Ascending aorta (tissue), 2 donors: ENCODE measurements around the gene PSMB3. TPM values are rescaled to one million over a fixed set of nuclear protein-coding genes. Genes with fewer than 3 reads are reported as not detected.
"Not testable (repeated sequence)": the region's sequence is repeated elsewhere in the genome, so short reads cannot be mapped to it uniquely, and the experiment has no call there.

ENCODE experiments used
- DNase-seq, 2 donors: peaks; one replicate each; pipeline ENCODE4 v3.0.0-alpha.2; 2019; ENCODE audit warnings: low spot score in 2 of 2
- H3K27ac ChIP-seq, 2 donors: fragments of 200-600 bp; sonication (generic); one replicate each; pipeline ENCODE4 v1.5.1; 2016 to 2017; ENCODE audit warnings: mild to moderate bottlenecking in 1 of 2
- H3K27me3 ChIP-seq: fragments of 200-600 bp; sonication (generic); one replicate; pipeline ENCODE4 v1.5.1; 2017
- H3K36me3 ChIP-seq, 2 donors: fragments of 200-600 bp; sonication (generic); one replicate each; pipeline ENCODE4 v1.5.1; 2016
- H3K4me1 ChIP-seq, 2 donors: fragments of 200-600 bp; sonication (generic); one replicate each; pipeline ENCODE4 v1.5.1; 2016 to 2017; ENCODE audit warnings: mild to moderate bottlenecking in 1 of 2
- H3K4me3 ChIP-seq, 2 donors: fragments of 200-600 bp; sonication (generic); one replicate each; pipeline ENCODE4 v1.5.1; 2016 to 2017; ENCODE audit warnings: mild to moderate bottlenecking in 1 of 2
- H3K9me3 ChIP-seq, 2 donors: fragments of 200-600 bp; sonication (generic); one replicate each; pipeline ENCODE4 v1.5.1; 2016
- intact Hi-C: fragments of 100-400 bp; cut with DNase I; formaldehyde crosslinking; loops from one replicate; pipeline ENCODE4 v1.15.1; 2023
- total RNA-seq: library from RNA; depleted of rRNA; stranded (reverse); fragments of >200 nt; gene quantifications from one replicate; pipeline ENCODE4 v1.1.0, GENCODE V29; 2016
- TF ChIP-seq, protein P1 (sequence below), 3 experiments: fragments of 200-600 bp in 2 of 3; fragments of 450-650 bp in 1 of 3; sonication (generic) in 2 of 3; IDR thresholded peaks; one replicate each; pipeline ENCODE4 v1.5.1; 2016 to 2019; ENCODE audit warnings: antibody characterized with exemption in 3 of 3, mild to moderate bottlenecking in 1 of 3, moderate library complexity in 1 of 3

The PSMB3 gene
- total RNA-seq, 1 donor from 2014 or later = 189 TPM

DNA sequence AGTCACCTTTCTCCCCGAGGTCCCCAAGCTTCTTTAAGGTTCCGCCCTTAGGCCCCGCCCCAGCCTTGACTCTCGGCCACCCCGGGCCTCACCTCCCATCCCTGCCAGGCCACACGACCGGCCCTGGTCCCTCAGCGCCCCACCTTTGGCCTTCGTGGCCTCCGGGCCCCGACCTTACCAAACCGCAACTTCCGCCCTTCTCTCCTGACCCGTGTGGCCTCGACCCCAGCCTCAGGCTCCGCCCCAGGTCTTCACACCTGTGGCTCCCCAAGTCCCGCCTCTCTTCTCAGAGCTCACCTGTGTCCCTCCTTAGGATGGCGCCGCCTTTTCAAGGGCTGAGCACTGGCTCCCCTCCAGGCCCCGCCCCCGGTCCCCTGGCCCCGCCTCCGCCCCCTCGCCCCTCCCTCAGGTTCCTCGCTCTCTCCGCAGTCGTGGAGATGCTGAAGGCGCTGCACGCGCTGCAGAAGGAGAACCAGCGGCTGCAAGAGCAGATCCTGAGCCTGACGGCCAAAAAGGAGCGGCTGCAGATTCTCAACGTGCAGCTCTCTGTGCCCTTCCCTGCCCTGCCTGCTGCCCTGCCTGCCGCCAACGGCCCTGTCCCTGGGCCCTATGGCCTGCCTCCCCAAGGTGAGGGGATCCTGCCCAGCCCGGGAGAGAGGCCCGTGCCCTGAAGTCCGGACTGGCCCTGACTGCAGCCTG lies 32.4 kb upstream of the PSMB3 start:
- Histone ChIP-seq H3K4me3 (no peak overlapping the region), H3K9me3 (no peaks in the 10 kb centered on the region), H3K36me3 (peaks cover 66 to 75% of the 10 kb centered on the region in 2 donors), H3K27me3 (no peaks in the 10 kb centered on the region), H3K4me1 (no peaks in the 10 kb centered on the region), H3K27ac (no peak overlapping the region)
- DNase-seq = no peak
- TF ChIP-seq, protein P1, sequence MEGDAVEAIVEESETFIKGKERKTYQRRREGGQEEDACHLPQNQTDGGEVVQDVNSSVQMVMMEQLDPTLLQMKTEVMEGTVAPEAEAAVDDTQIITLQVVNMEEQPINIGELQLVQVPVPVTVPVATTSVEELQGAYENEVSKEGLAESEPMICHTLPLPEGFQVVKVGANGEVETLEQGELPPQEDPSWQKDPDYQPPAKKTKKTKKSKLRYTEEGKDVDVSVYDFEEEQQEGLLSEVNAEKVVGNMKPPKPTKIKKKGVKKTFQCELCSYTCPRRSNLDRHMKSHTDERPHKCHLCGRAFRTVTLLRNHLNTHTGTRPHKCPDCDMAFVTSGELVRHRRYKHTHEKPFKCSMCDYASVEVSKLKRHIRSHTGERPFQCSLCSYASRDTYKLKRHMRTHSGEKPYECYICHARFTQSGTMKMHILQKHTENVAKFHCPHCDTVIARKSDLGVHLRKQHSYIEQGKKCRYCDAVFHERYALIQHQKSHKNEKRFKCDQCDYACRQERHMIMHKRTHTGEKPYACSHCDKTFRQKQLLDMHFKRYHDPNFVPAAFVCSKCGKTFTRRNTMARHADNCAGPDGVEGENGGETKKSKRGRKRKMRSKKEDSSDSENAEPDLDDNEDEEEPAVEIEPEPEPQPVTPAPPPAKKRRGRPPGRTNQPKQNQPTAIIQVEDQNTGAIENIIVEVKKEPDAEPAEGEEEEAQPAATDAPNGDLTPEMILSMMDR (IDR thresholded peaks at IDR 0.05) = no peak
- intact Hi-C loops = no loop called here

DNA sequence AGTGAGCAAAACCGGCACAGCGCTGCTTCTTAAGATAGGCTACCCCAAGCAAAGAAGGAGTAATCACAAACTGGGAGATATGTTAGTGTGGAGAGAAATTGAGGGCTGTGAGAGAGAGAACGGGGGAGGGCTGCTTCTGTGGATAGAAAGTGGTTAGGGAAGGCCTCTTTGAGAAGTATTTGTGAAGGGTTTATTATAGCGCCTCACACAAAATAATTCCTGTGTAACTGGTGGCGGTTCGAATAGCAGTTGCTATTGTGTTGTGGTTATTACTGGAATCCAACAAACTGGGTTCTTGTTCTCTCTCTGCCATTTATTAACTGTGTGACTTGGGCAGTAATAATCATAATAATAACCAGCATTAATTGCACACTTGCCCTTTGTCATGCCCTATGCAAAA lies 31.6 kb upstream of the PSMB3 start:
- H3K4me3 ChIP-seq = no peak overlapping the region
- no peak for DNase-seq
- intact Hi-C loops = no loop called here
- no peak overlapping the region for H3K27ac ChIP-seq
- H3K9me3 ChIP-seq = no peaks in the 10 kb centered on the region
- TF ChIP-seq, protein P1 (IDR thresholded peaks at IDR 0.05) = no peak
- H3K36me3 ChIP-seq = peaks cover 58 to 68% of the 10 kb centered on the region in 2 donors
- no peaks in the 10 kb centered on the region for H3K27me3 ChIP-seq
- H3K4me1 ChIP-seq = no peaks in the 10 kb centered on the region

DNA sequence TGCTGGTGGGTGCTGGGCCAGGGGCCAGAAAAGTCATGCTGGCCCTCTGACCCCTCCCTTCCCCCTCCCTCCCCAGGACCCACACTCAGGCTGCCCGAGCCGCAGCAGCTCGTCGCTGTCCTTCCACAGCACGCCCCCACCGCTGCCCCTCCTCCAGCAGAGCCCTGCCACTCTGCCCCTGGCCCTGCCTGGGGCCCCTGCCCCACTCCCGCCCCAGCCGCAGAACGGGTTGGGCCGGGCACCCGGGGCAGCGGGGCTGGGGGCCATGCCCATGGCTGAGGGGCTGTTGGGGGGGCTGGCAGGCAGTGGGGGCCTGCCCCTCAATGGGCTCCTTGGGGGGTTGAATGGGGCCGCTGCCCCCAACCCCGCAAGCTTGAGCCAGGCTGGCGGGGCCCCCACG lies 30.7 kb upstream of the PSMB3 start:
- Histone ChIP-seq H3K4me3 (no peak overlapping the region), H3K27me3 (no peaks in the 10 kb centered on the region), H3K36me3 (peaks cover 49 to 60% of the 10 kb centered on the region in 2 donors), H3K4me1 (no peaks in the 10 kb centered on the region), H3K27ac (no peak overlapping the region), H3K9me3 (no peaks in the 10 kb centered on the region)
- TF ChIP-seq, protein P1 (IDR thresholded peaks at IDR 0.05) = no peak
- no peak for DNase-seq
- intact Hi-C loops = no loop called here

DNA sequence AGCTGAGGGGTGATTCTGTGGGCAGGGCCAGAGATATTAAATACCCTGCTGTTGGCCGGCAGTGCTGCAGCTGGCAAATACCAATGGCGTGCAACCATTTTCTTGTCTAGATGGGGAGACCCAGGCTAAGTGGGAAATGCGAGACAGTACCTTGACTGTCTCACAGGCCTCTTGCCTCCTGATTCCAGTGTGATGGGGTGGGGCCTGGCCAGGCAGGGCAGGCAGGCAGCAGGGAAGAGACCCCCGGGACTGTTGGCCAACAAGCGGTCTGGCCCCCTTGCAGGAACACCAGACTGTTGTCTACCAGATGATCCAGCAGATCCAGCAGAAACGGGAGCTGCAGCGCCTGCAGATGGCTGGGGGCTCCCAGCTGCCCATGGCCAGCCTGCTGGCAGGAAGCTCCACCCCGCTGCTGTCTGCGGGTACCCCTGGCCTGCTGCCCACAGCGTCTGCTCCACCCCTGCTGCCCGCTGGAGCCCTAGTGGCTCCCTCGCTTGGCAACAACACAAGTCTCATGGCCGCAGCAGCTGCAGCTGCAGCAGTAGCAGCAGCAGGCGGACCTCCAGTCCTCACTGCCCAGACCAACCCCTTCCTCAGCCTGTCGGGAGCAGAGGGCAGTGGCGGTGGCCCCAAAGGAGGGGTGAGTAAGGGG lies 28.1 kb upstream of the PSMB3 start:
- intact Hi-C loops = no loop called here
- no peak for DNase-seq
- Histone ChIP-seq H3K9me3 (no peaks in the 10 kb centered on the region), H3K27ac (no peak overlapping the region), H3K27me3 (no peaks in the 10 kb centered on the region), H3K4me1 (peaks cover 0 to 4% of the 10 kb centered on the region in 2 donors), H3K36me3 (peaks cover 28 to 42% of the 10 kb centered on the region in 2 donors), H3K4me3 (no peak overlapping the region)
- TF ChIP-seq, protein P1 (IDR thresholded peaks at IDR 0.05) = no peak

- Histone ChIP-seq H3K27ac (no peak overlapping the region), H3K27me3 (no peaks in the 10 kb centered on the region), H3K4me1 (peaks cover 0 to 7% of the 10 kb centered on the region in 2 donors), H3K4me3 (no peak overlapping the region), H3K36me3 (peaks cover 22 to 36% of the 10 kb centered on the region in 2 donors), H3K9me3 (no peaks in the 10 kb centered on the region)
- TF ChIP-seq, protein P1 (IDR thresholded peaks at IDR 0.05) = no peak
- intact Hi-C loops = no loop called here
- no peak for DNase-seq
Measured at GRCh38 chr17:38725066-38725465, 27.5 kb upstream of the PSMB3 start.

DNA sequence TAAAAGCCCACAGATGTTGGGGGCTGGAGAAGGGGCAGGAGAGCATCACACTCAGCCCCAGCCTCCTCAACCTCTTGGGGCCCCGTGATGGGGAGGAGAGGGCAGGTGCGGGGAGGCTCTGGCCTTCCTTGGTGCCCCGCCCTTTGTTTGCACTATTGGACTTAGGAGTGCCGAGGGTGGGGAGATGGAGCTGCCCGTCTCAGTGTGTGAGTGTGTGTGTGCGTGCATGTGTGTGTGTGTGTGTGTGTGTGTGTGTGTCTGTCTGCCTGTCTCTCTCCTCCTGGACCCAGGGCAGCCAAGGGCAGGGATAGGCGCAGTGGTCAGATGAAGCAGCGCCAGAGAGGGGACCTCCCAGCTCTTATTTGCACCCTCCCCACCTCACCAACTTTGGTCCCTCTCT lies 26.4 kb upstream of the PSMB3 start:
- H3K27ac ChIP-seq, H3K4me3 ChIP-seq, H3K27me3 ChIP-seq, H3K9me3 ChIP-seq, DNase-seq, intact Hi-C loops: not testable (repeated sequence)
- Histone ChIP-seq H3K4me1 (peaks cover 4 to 13% of the 10 kb centered on the region in 2 donors), H3K36me3 (peaks cover 13 to 25% of the 10 kb centered on the region in 2 donors)
